ENCODE results near the gene PLEKHB1.

The PLEKHB1 gene

GRCh38 chr11:73641668-73642067 lies 4.7 kb upstream of the PLEKHB1 start:
- Histone ChIP-seq H3F3A (ENCODE audit: control insufficient read depth, insufficient read depth) (no peaks in the 10 kb centered on the region), H3K9me2 (replicated peaks; ENCODE audit: control insufficient read depth, low read length) (no peaks in the 10 kb centered on the region), H3K4me2 (ENCODE audit: low read length) (no peak overlapping the region), H3K9me3 (ENCODE audit: control insufficient read depth, insufficient read depth, low read length) (no peaks in the 10 kb centered on the region), H3K27ac (ENCODE audit: low read depth, low read length) (no peak overlapping the region), H3K4me1 (ENCODE audit: control insufficient read depth, low read length) (peaks cover 5% of the 10 kb centered on the region), H3K27me3 (ENCODE audit: control insufficient read depth, low read length) (peaks cover 5% of the 10 kb centered on the region; the same call in 1 of the 2 replicates), H4K20me1 (ENCODE audit: control insufficient read depth, insufficient read depth, low read depth, low read length) (no peaks in the 10 kb centered on the region), H3K36me3 (ENCODE audit: control insufficient read depth, low read length) (no peaks in the 10 kb centered on the region), H3K79me2 (ENCODE audit: control insufficient read depth, low read length) (no peaks in the 10 kb centered on the region), H3K4me3 (ENCODE audit: low read length) (no peak overlapping the region)
- TF ChIP-seq CTCF (IDR thresholded peaks at IDR 0.05; ENCODE audit: low read depth, low read length, poor library complexity, severe bottlenecking) (no peak), EZH2phosphoT487 (IDR thresholded peaks at IDR 0.05; ENCODE audit: borderline replicate concordance, low read length) (no peak)

DNA sequence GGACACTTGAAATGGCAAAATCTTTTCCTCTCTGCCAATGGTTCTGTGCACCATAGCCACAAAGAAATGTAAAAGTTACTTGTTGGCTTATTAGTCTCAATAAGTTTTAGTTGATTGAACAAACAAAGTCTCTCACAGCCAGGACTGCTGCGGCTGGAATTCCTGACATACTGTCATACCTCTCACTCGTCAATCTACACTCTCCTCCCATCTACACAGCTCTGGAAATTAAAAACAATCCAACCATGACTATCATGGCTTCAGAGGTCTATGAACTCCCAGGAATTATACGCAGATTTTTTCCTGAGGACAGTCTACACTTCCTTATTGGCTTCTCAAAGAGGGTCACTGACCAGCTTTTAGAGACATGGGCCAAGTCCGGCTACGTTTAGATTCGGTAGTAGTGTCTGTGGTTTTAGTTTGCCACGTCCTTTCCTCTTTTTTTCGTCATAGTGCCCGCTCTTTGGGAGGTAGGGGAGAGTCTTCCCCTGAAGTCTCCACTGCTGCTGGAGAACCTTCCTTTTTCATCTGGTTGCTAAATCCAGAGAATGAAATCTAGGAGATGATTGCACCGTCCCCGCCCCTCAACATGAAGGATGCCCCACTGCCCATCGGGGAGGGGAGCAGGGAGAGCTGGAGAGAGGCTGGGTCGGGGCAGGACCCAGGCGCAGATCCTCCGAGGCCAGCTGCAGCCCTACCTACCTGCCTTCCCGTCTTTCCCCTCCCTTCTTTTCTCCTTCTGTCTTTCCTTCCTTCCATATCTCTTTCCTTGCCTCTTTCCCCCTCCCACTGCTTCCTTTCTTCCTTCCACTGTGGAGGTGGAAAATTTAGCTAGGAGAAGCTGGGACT lies 1.0 kb upstream of the PLEKHB1 start:
- Histone ChIP-seq H4K20me1 (ENCODE audit: control insufficient read depth, insufficient read depth, low read depth, low read length) (no peaks in the 10 kb centered on the region), H3K4me1 (ENCODE audit: control insufficient read depth, low read length) (peaks cover 31% of the 10 kb centered on the region), H3K4me3 (ENCODE audit: low read length) (no peak overlapping the region), H3K79me2 (ENCODE audit: control insufficient read depth, low read length) (no peaks in the 10 kb centered on the region), H3K9me3 (ENCODE audit: control insufficient read depth, insufficient read depth, low read length) (no peaks in the 10 kb centered on the region), H3K9me2 (replicated peaks; ENCODE audit: control insufficient read depth, low read length) (no peaks in the 10 kb centered on the region), H3F3A (ENCODE audit: control insufficient read depth, insufficient read depth) (no peaks in the 10 kb centered on the region), H3K4me2 (ENCODE audit: low read length) (no peak overlapping the region), H3K36me3 (ENCODE audit: control insufficient read depth, low read length) (no peaks in the 10 kb centered on the region), H3K27ac (ENCODE audit: low read depth, low read length) (no peak overlapping the region), H3K27me3 (ENCODE audit: control insufficient read depth, low read length) (peaks cover 13% of the 10 kb centered on the region)
- no peak for TF ChIP-seq CTCF (IDR thresholded peaks at IDR 0.05; ENCODE audit: low read depth, low read length, poor library complexity, severe bottlenecking)
- TF ChIP-seq EZH2phosphoT487 (IDR thresholded peaks at IDR 0.05; ENCODE audit: borderline replicate concordance, low read length) = no peak

- TF ChIP-seq EZH2phosphoT487 (IDR thresholded peaks at IDR 0.05; ENCODE audit: borderline replicate concordance, low read length) (no peak), CTCF (IDR thresholded peaks at IDR 0.05; ENCODE audit: low read depth, low read length, poor library complexity, severe bottlenecking) (no peak)
- H3K27me3 ChIP-seq (ENCODE audit: control insufficient read depth, low read length) = peaks cover 15% of the 10 kb centered on the region
- peaks cover 31% of the 10 kb centered on the region for H3K4me1 ChIP-seq (ENCODE audit: control insufficient read depth, low read length)
- H3K9me3 ChIP-seq (ENCODE audit: control insufficient read depth, insufficient read depth, low read length) = no peaks in the 10 kb centered on the region
- no peaks in the 10 kb centered on the region for H4K20me1 ChIP-seq (ENCODE audit: control insufficient read depth, insufficient read depth, low read depth, low read length)
- no peaks in the 10 kb centered on the region for H3K79me2 ChIP-seq (ENCODE audit: control insufficient read depth, low read length)
- no peak overlapping the region for H3K27ac ChIP-seq (ENCODE audit: low read depth, low read length)
- no peaks in the 10 kb centered on the region for H3K36me3 ChIP-seq (ENCODE audit: control insufficient read depth, low read length)
- no peaks in the 10 kb centered on the region for H3K9me2 ChIP-seq (replicated peaks; ENCODE audit: control insufficient read depth, low read length)
- H3K4me2 ChIP-seq (ENCODE audit: low read length) = peak overlapping the region; percentile 67
- H3F3A ChIP-seq (ENCODE audit: control insufficient read depth, insufficient read depth) = no peaks in the 10 kb centered on the region
- peak overlapping the region; percentile 56 for H3K4me3 ChIP-seq (ENCODE audit: low read length)
These were observed 1.2 kb downstream of the PLEKHB1 start for GRCh38 chr11:73647459-73648100.
